GM23248 (cell line): ENCODE results near the gene ERICH2.

Experiments
- EZH2 ChIP-seq: fragments of 200-600 bp; sonication (generic); IDR thresholded peaks from 2 replicates; pipeline ENCODE4 v1.6.1; 2018; ENCODE audit warnings: antibody characterized with exemption, mild to moderate bottlenecking; ENCODE audit not compliant: insufficient read depth, poor library complexity, severe bottlenecking
- EZH2phosphoT487 ChIP-seq: fragments of 200-600 bp; sonication (generic); IDR thresholded peaks from 2 replicates; pipeline ENCODE4 v1.6.1; 2018; ENCODE audit warnings: antibody characterized with exemption, moderate library complexity, mild to moderate bottlenecking, low read depth; ENCODE audit not compliant: insufficient read depth

GRCh38 chr2:170744248-170745002, 25.8 kb upstream of the ERICH2 start:
- no peak for TF ChIP-seq EZH2
- TF ChIP-seq EZH2phosphoT487: no peak
